DND-41 (cell line): ENCODE data around the gene GOLIM4.

Experiments
- EZH2 ChIP-seq: IDR thresholded peaks from 3 replicates; pipeline ENCODE4 v1.6.1; 2012; ENCODE audit warnings: borderline replicate concordance, low read depth, mild to moderate bottlenecking, moderate library complexity, low read length, inconsistent platforms; ENCODE audit not compliant: severe bottlenecking
- TF ChIP-seq, protein P1 (sequence below): IDR thresholded peaks from 2 replicates; pipeline ENCODE4 v1.5.1; 2012; ENCODE audit warnings: borderline replicate concordance, low read length, moderate library complexity, mild to moderate bottlenecking; ENCODE audit not compliant: poor library complexity, severe bottlenecking; ENCODE audit errors: extremely low read depth

DNA sequence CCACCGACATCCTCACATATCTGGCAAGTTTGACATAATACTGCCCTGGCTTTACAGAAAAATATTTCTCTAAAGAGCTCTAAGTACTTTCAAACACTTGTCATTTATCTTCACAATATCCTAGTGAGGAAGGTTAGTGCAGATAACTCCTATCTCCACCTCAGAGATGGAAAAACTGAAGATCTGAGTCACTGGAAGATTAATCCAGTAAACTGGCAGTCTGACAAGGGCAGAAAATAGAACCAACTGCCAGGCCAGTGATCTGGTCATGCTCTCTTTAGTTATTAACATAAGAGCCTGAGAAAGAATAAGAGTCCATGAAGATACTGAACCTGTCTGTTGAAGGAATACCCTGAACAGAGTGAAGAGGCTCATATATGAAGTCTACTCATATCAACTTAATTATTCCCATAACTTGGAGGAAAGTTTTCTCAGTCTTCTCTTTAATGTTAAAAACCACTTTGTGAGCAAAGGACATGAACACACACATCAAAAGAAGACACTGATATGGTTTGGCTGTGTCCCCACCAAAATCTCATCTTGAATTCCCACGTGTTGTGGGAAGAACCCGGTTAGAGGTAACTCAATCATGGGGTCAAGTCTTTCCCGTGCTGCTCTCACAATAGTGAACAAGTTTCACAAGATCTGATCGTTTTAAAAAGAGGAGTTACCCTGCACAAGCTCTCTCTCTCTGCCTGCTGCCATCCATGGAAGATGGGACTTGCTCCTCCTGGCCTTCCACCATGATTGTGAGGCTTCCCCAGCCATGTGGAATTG is 61.4 kb downstream of the GOLIM4 start:
- TF ChIP-seq, protein P1, sequence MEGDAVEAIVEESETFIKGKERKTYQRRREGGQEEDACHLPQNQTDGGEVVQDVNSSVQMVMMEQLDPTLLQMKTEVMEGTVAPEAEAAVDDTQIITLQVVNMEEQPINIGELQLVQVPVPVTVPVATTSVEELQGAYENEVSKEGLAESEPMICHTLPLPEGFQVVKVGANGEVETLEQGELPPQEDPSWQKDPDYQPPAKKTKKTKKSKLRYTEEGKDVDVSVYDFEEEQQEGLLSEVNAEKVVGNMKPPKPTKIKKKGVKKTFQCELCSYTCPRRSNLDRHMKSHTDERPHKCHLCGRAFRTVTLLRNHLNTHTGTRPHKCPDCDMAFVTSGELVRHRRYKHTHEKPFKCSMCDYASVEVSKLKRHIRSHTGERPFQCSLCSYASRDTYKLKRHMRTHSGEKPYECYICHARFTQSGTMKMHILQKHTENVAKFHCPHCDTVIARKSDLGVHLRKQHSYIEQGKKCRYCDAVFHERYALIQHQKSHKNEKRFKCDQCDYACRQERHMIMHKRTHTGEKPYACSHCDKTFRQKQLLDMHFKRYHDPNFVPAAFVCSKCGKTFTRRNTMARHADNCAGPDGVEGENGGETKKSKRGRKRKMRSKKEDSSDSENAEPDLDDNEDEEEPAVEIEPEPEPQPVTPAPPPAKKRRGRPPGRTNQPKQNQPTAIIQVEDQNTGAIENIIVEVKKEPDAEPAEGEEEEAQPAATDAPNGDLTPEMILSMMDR, result no peak
- no peak for TF ChIP-seq EZH2
